HepG2 (cell line): Measurements from ENCODE around the gene PSMB11. TPM values are rescaled to one million over a fixed set of nuclear protein-coding genes. Genes with fewer than 3 reads are reported as not detected.

ENCODE experiments used
- ARHGAP35 ChIP-seq: sonication (generic); formaldehyde crosslinking; IDR thresholded peaks from 2 replicates; pipeline ENCODE4 v1.9.0; 2022; ENCODE audit warnings: mild to moderate bottlenecking, inconsistent platforms, moderate library complexity, missing genetic modification reagents, borderline replicate concordance
- ARID5B ChIP-seq: IDR thresholded peaks from 2 replicates; pipeline ENCODE4 v1.4.0; 2020; ENCODE audit warnings: mild to moderate bottlenecking, missing genetic modification reagents
- ELF4 ChIP-seq: sonication (generic); formaldehyde crosslinking; IDR thresholded peaks from 2 replicates; pipeline ENCODE4 v1.5.0; 2020; ENCODE audit warnings: missing genetic modification reagents, mild to moderate bottlenecking, moderate library complexity, borderline replicate concordance
- GATAD2A ChIP-seq: IDR thresholded peaks from 2 replicates; pipeline ENCODE4 v1.6.1; 2016
- HBP1 ChIP-seq: IDR thresholded peaks from 2 replicates; pipeline ENCODE4 v1.6.1; 2016; ENCODE audit warnings: low read depth, control low read depth
- MED8 ChIP-seq: sonication (generic); formaldehyde crosslinking; IDR thresholded peaks from 2 replicates; pipeline ENCODE4 v1.8.1; 2023; ENCODE audit warnings: mild to moderate bottlenecking, missing genetic modification reagents; ENCODE audit not compliant: insufficient replicate concordance
- NFIC ChIP-seq: IDR thresholded peaks from 2 replicates; pipeline ENCODE4 v1.6.1; 2012; ENCODE audit warnings: mild to moderate bottlenecking, low read length, inconsistent platforms
- SATB2 ChIP-seq: sonication (generic); formaldehyde crosslinking; IDR thresholded peaks from 2 replicates; pipeline ENCODE4 v1.5.0; 2020; ENCODE audit warnings: missing genetic modification reagents
- SMAD1 ChIP-seq: sonication (generic); formaldehyde crosslinking; IDR thresholded peaks from 2 replicates; pipeline ENCODE4 v1.4.0; 2020; ENCODE audit warnings: missing genetic modification reagents, low read depth, mild to moderate bottlenecking, borderline replicate concordance
- TCF12 ChIP-seq, 2 experiments: fragments of 450-650 bp in 1 of 2; sonication (generic) in 1 of 2; formaldehyde crosslinking in 1 of 2; IDR thresholded peaks; 2 replicates each; pipeline versions ENCODE4 v1.6.1 to v1.8.0; 2017 to 2022; ENCODE audit warnings: antibody characterized with exemption in 1 of 2, mild to moderate bottlenecking in 1 of 2, missing genetic modification reagents in 1 of 2, moderate library complexity in 1 of 2
- TRAFD1 ChIP-seq: sonication (generic); formaldehyde crosslinking; IDR thresholded peaks from 2 replicates; pipeline ENCODE4 v1.5.1; 2020; ENCODE audit warnings: missing genetic modification reagents, mild to moderate bottlenecking, borderline replicate concordance
- ZNF264 ChIP-seq: sonication (generic); formaldehyde crosslinking; IDR thresholded peaks from 2 replicates; pipeline ENCODE4 v1.4.0; 2020; ENCODE audit warnings: missing genetic modification reagents
- ZNF276 ChIP-seq: sonication (generic); formaldehyde crosslinking; IDR thresholded peaks from 2 replicates; pipeline ENCODE4 v1.4.0; 2020; ENCODE audit warnings: mild to moderate bottlenecking, low read depth, missing genetic modification reagents
- ZNF281 ChIP-seq: sonication (generic); formaldehyde crosslinking; IDR thresholded peaks from 2 replicates; pipeline ENCODE4 v1.4.0; 2020; ENCODE audit warnings: missing genetic modification reagents, borderline replicate concordance
- ZNF546 ChIP-seq: sonication (generic); formaldehyde crosslinking; conservative IDR thresholded peaks from 2 replicates; pipeline ENCODE4 v1.8.1; 2023; ENCODE audit warnings: mild to moderate bottlenecking, missing genetic modification reagents
- ZNF761 ChIP-seq: sonication (generic); formaldehyde crosslinking; conservative IDR thresholded peaks from 2 replicates; pipeline ENCODE4 v1.4.0; 2020; ENCODE audit warnings: mild to moderate bottlenecking, missing genetic modification reagents
- polyA plus RNA-seq, 8 experiments: library from polyadenylated mRNA; depleted of rRNA in 3 of 8; stranded (reverse) in 7 of 8; unstranded in 1 of 8; fragments of >200 nt; fragmentation: Illumina TruSeq in 4 of 8; extraction: Trizol in 4 of 8; gene quantifications; 2 replicates each; pipeline versions ENCODE4 v1.2.1 to v1.2.3, GENCODE V29; 2011 to 2016; ENCODE audit warnings: low read depth in 4 of 8, missing spikeins in 1 of 8, mixed read lengths in 1 of 8; ENCODE audit not compliant: insufficient read depth in 1 of 8
- total RNA-seq, 5 experiments: library from RNA; depleted of rRNA; stranded (reverse); fragments of >200 nt; fragmentation: Illumina TruSeq; extraction: Trizol; gene quantifications; 2 replicates each; pipeline ENCODE4 v1.2.3, GENCODE V29; 2016; ENCODE audit warnings: low read depth in 1 of 5

The PSMB11 gene
- total and polyA plus RNA-seq, 2 of the 13 experiments (the other 11 are each of a cell fraction or from before 2014, with no cell fraction given) = not detected

GRCh38 chr14:23025151-23025814 lies 16.7 kb upstream of the PSMB11 start (continued):
- no peak for TF ChIP-seq SATB2 (CRISPR knock-in tag)
- no peak for TF ChIP-seq ELF4
- no peak for TF ChIP-seq SMAD1 (CRISPR knock-in tag)
- no peak for TF ChIP-seq GATAD2A (CRISPR knock-in tag)
- TF ChIP-seq TRAFD1 (CRISPR knock-in tag) = no peak
- no peak for TF ChIP-seq ZNF264 (CRISPR knock-in tag)
- TF ChIP-seq ZNF761 (CRISPR knock-in tag) = no peak
- no peak for TF ChIP-seq MED8
- TF ChIP-seq ZNF546 (CRISPR knock-in tag) = no peak
- no peak for TF ChIP-seq ARID5B (CRISPR knock-in tag)
- TF ChIP-seq NFIC = no peak
- TF ChIP-seq HBP1 (CRISPR knock-in tag) = 0 out of 2 replicates have a peak, but pooled peaks have one; percentile 34
- TF ChIP-seq ZNF276 (CRISPR knock-in tag) = 0 out of 2 replicates have a peak, but pooled peaks have one; percentile 10
- TF ChIP-seq TCF12 (IDR thresholded peaks at IDR 0.05) = peak; percentile 74; the same call in 1 of the 2 replicates
- no peak for TF ChIP-seq TCF12 (CRISPR knock-in tag; IDR thresholded peaks at IDR 0.05)
- TF ChIP-seq ZNF281 (CRISPR knock-in tag) = peak; percentile 39; the same call in 1 of the 2 replicates
- TF ChIP-seq ARHGAP35 (CRISPR knock-in tag) = no peak
